NCI-H69 (cell line): Measurements from ENCODE around the gene STX11.
"Not testable (repeated sequence)": the region's sequence is repeated elsewhere in the genome, so short reads cannot be mapped to it uniquely, and the experiment has no call there.

Source experiments
- DNase-seq: peaks from one replicate; lab custom pipeline; 2025; lab: John Stamatoyannopoulos, UW

STX11 gene

DNA sequence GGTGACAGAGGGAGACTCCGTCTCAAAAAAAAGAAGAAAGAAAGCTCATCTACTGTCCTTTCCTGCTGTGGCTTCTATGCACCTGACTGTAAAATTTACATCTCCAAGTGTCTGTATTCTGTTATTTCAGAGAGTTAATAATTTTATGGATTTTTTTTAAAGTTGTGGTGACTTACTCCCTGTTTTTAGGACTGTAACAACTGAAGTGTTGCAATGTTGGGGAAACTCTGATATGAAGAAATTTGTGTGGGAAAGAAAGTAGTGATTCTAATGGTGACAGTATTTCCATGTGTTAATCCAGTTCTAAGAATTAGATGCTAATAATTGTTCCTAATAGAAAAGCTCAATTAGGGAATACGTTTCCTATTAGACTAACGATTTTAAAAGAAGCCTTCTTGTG is 27.4 kb downstream of the STX11 start:
- DNase-seq: no peak

- DNase-seq: no peak
Observed at GRCh38 chr6:144178323-144178722, 28.0 kb downstream of the STX11 start.

DNA sequence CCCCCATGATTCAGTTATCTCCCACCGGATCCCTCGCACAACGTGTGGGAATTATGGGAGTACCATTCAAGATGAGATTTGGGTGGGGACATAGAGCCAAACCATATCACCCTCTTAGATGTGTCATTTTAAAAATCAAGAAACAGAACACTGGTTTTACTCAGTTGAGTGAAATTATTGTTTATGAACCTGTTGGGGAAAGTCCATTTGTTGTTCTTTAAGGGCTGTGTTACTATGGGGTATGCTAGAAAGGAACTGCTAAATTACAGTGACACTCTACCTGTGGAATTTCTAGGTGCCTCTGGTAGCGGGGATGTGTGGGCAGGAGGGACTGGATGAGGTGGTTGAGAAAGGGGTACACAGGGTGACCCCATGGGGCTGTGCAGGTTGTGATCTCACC is 28.9 kb downstream of the STX11 start:
- no peak for DNase-seq

DNA sequence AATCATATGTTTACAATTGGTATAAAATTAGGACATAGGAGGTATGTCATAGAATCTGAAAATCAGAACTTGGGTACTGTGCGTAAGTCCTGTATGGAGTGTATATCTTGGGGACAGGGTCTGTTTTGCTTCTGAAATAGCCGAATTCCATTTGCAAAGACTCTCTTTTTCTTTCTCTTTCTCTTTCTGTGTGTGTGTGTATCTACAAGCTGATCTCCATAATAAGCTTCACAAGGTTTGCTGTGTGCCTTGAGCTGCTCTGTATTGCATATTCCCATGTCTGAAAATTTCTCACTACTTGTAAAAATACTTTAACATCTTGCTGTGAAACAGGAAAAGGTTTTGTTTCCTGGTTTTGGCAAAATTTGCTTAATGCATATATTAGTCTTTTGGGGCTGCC is 29.5 kb downstream of the STX11 start:
- DNase-seq: no peak

DNA sequence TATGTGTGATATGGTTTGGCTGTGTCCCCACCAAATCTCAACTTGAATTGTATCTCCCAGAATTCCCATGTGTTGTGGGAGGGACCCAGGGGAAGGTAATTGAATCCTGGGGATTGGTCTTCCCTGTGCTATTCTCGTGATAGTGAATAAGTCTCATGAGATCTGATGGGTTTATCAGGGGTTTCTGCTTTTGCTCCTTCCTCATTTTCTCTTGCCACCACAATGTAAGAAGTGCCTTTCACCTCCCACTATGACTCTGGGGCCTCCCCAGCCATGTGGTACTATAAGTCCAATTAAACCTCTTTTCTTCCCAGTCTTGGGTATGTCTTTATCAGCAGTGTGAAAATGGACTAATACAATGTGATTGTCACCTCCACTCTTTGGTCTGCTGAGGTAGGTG is 30.0 kb downstream of the STX11 start:
- not testable (repeated sequence) for DNase-seq

DNA sequence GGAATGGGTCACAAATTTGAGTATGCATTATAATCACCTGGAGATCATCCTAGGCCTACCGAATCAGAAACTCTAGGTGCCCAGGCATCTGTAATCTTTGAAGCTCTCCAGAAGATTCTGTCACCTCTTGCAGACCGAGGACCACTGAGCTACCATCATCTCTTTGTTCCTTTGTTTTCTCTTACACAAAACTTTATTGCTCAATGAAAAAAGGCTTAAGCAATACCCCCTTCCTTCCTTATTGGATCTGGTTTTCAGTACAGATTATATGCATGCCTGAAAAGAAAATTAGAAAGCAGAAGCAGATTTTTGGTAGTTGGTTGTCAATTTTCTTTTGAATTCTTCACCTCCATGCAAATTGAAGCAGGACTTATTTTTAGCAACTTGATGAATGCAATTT is 31.3 kb downstream of the STX11 start:
- no peak for DNase-seq

GRCh38 chr6:144184186-144184585 is 33.9 kb downstream of the STX11 start:
- DNase-seq: not testable (repeated sequence)

DNA sequence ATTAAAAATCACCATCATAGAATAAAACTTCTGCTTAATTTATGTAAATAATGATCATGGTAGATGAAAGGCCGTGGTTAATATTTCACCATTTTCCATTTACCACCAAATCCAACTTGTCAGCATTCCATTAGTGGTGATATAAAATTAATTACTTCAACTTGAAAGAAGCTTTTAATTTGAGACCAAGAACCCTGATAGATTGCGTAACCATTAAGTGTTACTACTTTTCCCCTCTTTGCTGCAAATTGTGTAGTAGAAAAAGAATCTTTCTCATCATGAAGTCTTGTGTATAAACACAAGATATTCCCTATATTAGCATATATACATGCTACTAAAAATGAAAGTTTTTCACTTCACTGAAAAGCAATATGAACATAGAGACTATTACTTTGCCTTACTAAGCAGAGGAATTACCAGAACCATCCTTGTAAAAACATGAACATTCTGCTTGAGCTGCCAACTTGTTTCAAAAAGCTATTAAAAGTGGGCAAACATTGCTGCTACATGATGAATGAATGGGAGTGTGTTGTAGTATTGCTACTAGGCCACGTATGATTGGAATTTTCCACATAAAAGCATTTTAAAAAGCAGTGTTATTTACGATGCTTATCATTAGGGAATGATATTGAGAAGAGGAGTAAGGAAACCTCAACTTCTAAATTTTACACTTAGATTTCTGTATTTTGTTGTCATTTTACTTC is 35.0 kb downstream of the STX11 start:
- DNase-seq: no peak

DNA sequence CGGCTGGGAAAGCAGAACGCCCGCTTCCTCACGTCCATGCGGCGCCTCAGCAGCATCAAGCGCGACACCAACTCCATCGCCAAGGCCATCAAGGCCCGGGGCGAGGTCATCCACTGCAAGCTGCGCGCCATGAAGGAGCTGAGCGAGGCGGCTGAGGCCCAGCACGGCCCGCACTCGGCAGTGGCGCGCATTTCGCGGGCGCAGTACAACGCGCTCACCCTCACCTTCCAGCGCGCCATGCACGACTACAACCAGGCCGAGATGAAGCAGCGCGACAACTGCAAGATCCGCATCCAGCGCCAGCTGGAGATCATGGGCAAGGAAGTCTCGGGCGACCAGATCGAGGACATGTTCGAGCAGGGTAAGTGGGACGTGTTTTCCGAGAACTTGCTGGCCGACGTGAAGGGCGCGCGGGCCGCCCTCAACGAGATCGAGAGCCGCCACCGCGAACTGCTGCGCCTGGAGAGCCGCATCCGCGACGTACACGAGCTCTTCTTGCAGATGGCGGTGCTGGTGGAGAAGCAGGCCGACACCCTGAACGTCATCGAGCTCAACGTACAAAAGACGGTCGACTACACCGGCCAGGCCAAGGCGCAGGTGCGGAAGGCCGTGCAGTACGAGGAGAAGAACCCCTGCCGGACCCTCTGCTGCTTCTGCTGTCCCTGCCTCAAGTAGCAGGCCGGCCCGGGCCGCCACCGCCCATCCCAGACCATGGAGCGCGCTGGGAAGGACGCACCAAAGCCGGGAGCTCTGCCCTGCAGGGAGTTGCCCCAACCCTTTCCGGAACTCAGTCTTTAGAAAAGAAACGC is 36.7 kb downstream of the STX11 start:
- DNase-seq: no peak

- no peak for DNase-seq
Observed at GRCh38 chr6:144189351-144189750, 39.0 kb downstream of the STX11 start.

- no peak for DNase-seq
Observed at GRCh38 chr6:144190080-144190479, 39.8 kb downstream of the STX11 start.

DNA sequence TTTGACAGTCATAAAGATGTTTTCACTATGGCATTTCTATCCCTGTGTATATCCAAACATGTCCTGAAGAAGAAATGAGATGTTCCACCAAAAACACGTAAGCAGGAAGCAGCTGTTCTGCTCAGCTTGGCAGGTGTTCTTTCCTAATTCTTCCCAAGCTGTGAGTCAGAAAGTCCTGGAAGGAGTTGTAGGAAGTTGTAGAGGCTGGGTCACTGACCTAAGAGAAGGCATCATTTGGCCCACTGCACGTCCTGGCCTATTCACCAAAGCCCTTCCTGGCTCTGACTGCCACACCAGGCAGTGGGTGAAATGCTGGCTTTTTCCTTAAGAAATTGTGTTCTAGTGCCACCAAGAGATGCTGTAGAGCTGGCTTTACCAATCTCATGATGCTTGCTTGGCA is 40.3 kb downstream of the STX11 start:
- DNase-seq: no peak

GRCh38 chr6:144193181-144193580 is 42.9 kb downstream of the STX11 start:
- DNase-seq: no peak

DNA sequence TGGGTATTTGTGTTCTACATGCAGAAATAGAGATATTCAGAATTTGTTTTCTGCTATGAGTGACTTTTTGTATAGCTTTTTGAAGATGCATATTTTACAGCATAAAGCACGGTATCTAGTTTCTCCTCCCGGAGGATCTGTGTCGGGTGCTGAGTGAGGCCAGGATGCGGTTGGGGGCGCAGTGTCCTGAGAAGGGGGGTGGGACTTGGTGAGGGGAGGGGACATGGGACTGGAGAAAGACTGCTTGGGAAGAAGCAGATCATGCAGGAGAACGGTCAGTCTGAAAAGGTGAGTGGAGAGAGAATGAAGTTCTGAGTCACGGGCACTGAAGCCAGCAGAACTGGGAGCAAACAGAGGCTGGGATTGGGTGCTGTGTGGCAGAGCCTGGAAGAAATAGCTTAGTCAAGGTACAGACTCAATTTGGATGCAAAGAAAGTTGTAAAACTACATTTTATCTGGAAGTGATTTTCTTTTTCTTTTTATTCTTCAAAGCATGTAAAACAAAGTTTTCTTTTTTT is 44.0 kb downstream of the STX11 start:
- no peak for DNase-seq

- no peak for DNase-seq
Observed at GRCh38 chr6:144195671-144196270, 45.5 kb downstream of the STX11 start.

DNA sequence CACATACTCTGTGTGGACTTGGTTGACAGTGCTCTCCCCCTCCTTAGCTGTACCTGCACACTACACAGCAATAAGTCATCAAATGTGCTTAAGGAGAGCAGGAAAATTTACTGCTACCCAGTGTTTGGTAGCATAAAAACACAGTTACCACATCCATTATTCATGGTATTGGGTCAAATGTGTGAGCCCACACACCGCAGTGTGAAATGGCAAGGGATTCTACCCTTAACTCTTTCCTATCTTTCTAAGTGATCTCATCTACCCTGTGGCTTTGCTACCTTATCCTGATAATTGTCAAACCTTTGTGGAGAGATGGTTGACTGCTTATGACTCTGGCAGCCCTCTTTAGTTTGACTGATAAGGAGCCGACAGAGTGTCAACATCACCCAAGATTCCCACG is 47.6 kb downstream of the STX11 start:
- DNase-seq: no peak

- DNase-seq: no peak
Observed at GRCh38 chr6:144202879-144203468, 52.7 kb downstream of the STX11 start.

- DNase-seq: no peak
Observed at GRCh38 chr6:144211160-144211559, 60.8 kb downstream of the STX11 start.

GRCh38 chr6:144213315-144213714 is 63.0 kb downstream of the STX11 start:
- DNase-seq: no peak

- DNase-seq: peak; percentile 6
Observed at GRCh38 chr6:144214029-144214428, 63.7 kb downstream of the STX11 start.

DNA sequence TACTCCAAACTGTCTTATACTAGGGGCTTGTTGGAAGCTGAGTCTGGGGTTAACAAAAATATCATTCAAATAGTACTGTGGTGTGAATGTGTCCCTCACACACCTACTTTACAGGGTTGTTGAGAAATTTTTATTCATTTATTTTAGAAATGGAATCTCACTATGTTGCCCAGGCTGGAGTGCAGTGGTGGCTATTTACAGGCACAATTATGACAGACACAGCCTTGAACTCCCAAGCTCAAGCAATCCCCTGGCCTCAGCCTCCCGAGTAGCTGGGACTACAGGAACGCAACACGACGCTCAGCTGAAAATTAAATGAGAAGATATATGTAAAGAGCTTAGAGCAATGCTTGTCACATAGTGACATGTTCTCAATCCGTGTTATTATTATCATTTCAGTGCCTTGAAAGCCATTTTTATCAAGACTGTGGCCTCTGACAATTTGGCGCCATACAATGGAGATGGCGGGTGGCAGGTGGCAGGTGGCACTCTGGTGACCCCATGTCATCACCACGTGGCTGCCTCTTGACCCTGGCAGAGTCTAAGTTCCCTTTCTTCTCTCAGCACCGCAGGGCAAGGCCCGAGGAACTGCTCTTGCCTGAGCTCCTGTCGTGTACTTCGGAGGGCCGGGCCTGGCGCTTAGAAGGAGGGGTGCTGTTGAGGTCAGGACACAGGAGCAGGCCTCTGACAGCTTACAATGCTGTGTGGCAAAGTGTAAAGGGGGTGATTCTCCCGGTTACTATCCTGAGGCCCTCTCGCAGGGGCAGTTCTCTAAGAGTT is 64.5 kb downstream of the STX11 start:
- DNase-seq: no peak
